Endothelial cell of umbilical vein (primary cell): Measurements from ENCODE around the gene NCOA3. TPM values are rescaled to one million over a fixed set of nuclear protein-coding genes. Genes with fewer than 3 reads are reported as not detected.
A peak's percentile ranks its signal among the peaks of the same experiment; 100 is the strongest.

ENCODE experiments used
- BruUV-seq: library from RNA; stranded (reverse); fragments of 400-500 nt; replicated peaks from 2 replicates; lab custom pipeline; 2021; lab: Mats Ljungman, UMichigan
- CTCF ChIA-PET: fragments of 300-600, 350-600 bp; sonication (Branson Sonifier 250); formaldehyde crosslinking; loops from one replicate; lab custom pipeline; 2021; ENCODE audit warnings: antibody characterized with exemption, inconsistent platforms; lab: Charles Lee
- POLR2A ChIA-PET: fragments of 300-600, 350-600 bp; sonication (Branson Sonifier 250); formaldehyde crosslinking; loops from one replicate; lab custom pipeline; 2021; ENCODE audit warnings: antibody characterized with exemption, inconsistent platforms; lab: Charles Lee
- DNase-seq: peaks from one replicate; pipeline ENCODE4 v3.0.0-alpha.2; 2011; ENCODE audit warnings: low read depth, low spot score
- FAIRE-seq: peaks from 2 replicates; lab custom pipeline; 2011; peaks lifted over from hg19 to GRCh38; lab: Jason Lieb, UNC
- H2AFZ ChIP-seq: 2 replicates; pipeline ENCODE4 v1.6.0; 2012; ENCODE audit warnings: low read depth, low read length, control low read depth, inconsistent platforms
- H3K27ac ChIP-seq: 2 replicates; pipeline ENCODE4 v1.5.1; 2011; ENCODE audit warnings: low read depth, mild to moderate bottlenecking, control low read depth, low read length, moderate library complexity; ENCODE audit not compliant: insufficient read depth
- H3K27me3 ChIP-seq, 2 experiments: 2 replicates each; pipeline versions ENCODE4 v1.6.0 to v1.6.1; 2011; ENCODE audit warnings: low read length in 2 of 2, mixed read lengths in 1 of 2; ENCODE audit not compliant: control insufficient read depth in 2 of 2, insufficient read depth in 2 of 2
- H3K36me3 ChIP-seq, 2 experiments: 2 replicates in 1 of 2; 3 replicates in 1 of 2; pipeline ENCODE4 v1.5.1; 2011; ENCODE audit warnings: low read length in 2 of 2, mild to moderate bottlenecking in 1 of 2, moderate library complexity in 1 of 2; ENCODE audit not compliant: control insufficient read depth in 2 of 2, insufficient read depth in 2 of 2; ENCODE audit errors: extremely low read depth in 1 of 2
- H3K4me1 ChIP-seq: 3 replicates; pipeline ENCODE4 v1.5.1; 2011; ENCODE audit warnings: mild to moderate bottlenecking, low read length; ENCODE audit not compliant: control insufficient read depth, insufficient read depth; ENCODE audit errors: extremely low read depth
- H3K4me2 ChIP-seq: 2 replicates; pipeline ENCODE4 v1.6.1; 2011; ENCODE audit warnings: low read length, control low read depth, mixed read lengths; ENCODE audit not compliant: insufficient read depth
- H3K4me3 ChIP-seq, 3 experiments: fragments of 200-600 bp in 1 of 3; sonication (generic), shearing (Covaris generic) in 1 of 3; replicated peaks in 1 of 3; 2 replicates each; pipeline ENCODE4 v1.5.1; 2011 to 2016; ENCODE audit warnings: control low read depth in 3 of 3, low read length in 3 of 3, mild to moderate bottlenecking in 2 of 3, inconsistent platforms in 1 of 3, low read depth in 1 of 3, moderate library complexity in 1 of 3; ENCODE audit not compliant: insufficient read depth in 1 of 3
- H3K79me2 ChIP-seq: 2 replicates; pipeline ENCODE4 v1.6.0; 2012; ENCODE audit warnings: low read length, inconsistent platforms; ENCODE audit not compliant: control insufficient read depth, insufficient read depth
- H3K9ac ChIP-seq: replicated peaks from 2 replicates; pipeline ENCODE3; 2011; ENCODE audit warnings: low read length, control low read depth; ENCODE audit not compliant: insufficient read depth; ENCODE audit errors: extremely low read depth
- H3K9me1 ChIP-seq: replicated peaks from 3 replicates; pipeline ENCODE4 v1.6.0; 2011; ENCODE audit warnings: mild to moderate bottlenecking, low read length; ENCODE audit not compliant: control insufficient read depth, insufficient read depth; ENCODE audit errors: extremely low read depth
- H3K9me3 ChIP-seq: replicated peaks from 2 replicates; pipeline ENCODE4 v1.5.1; 2012; ENCODE audit warnings: low read length, inconsistent platforms; ENCODE audit not compliant: control insufficient read depth, insufficient read depth
- H4K20me1 ChIP-seq: replicated peaks from 2 replicates; pipeline ENCODE3; 2011; ENCODE audit warnings: mild to moderate bottlenecking, low read length; ENCODE audit not compliant: control insufficient read depth, insufficient read depth; ENCODE audit errors: extremely low read depth
- CTCF ChIP-seq, 2 donors: IDR thresholded peaks; 1 replicate in 1 of 2; 2 replicates in 1 of 2; pipeline ENCODE4 v1.5.1; 2011; ENCODE audit warnings: low read length in 2 of 2, mild to moderate bottlenecking in 2 of 2, moderate library complexity in 2 of 2, control low read depth in 1 of 2, inconsistent platforms in 1 of 2, low read depth in 1 of 2; ENCODE audit not compliant: insufficient read depth in 1 of 2; ENCODE audit errors: extremely low read depth in 1 of 2
- EZH2 ChIP-seq: IDR thresholded peaks from 2 replicates; pipeline ENCODE4 v1.6.1; 2012; ENCODE audit warnings: borderline replicate concordance, low read depth, mild to moderate bottlenecking, moderate library complexity, low read length, inconsistent platforms; ENCODE audit not compliant: severe bottlenecking
- FOS ChIP-seq: IDR thresholded peaks from 2 replicates; pipeline ENCODE4 v1.6.1; 2011; ENCODE audit warnings: mild to moderate bottlenecking, low read length, moderate library complexity, borderline replicate concordance; ENCODE audit not compliant: insufficient read depth
- GATA2 ChIP-seq: IDR thresholded peaks from 2 replicates; pipeline ENCODE4 v1.7.0; 2011; ENCODE audit warnings: low read depth, mild to moderate bottlenecking, moderate library complexity, mixed read lengths, low read length; ENCODE audit not compliant: insufficient read length, insufficient read depth
- JUN ChIP-seq: IDR thresholded peaks from 2 replicates; pipeline ENCODE4 v1.6.1; 2011; ENCODE audit warnings: borderline replicate concordance, low read depth; ENCODE audit not compliant: insufficient read length, insufficient read depth
- MAX ChIP-seq: IDR thresholded peaks from 2 replicates; pipeline ENCODE4 v1.6.1; 2011; ENCODE audit not compliant: insufficient read depth, insufficient read length
- MYC ChIP-seq: IDR thresholded peaks from one replicate; pipeline ENCODE4 v1.6.1; 2011; ENCODE audit warnings: mild to moderate bottlenecking, low read depth, low read length
- POLR2A ChIP-seq: IDR thresholded peaks from 2 replicates; pipeline ENCODE4 v1.6.1; 2012; ENCODE audit warnings: low read depth, mild to moderate bottlenecking, control low read depth, low read length
- POLR2AphosphoS5 ChIP-seq: IDR thresholded peaks from 2 replicates; pipeline ENCODE4 v1.6.1; 2012; ENCODE audit warnings: low read depth, mild to moderate bottlenecking, control low read depth, low read length, moderate library complexity; ENCODE audit not compliant: insufficient read depth
- dilution Hi-C: fragments of 300-500 bp; cut with MboI; formaldehyde crosslinking; loops from one replicate; pipeline ENCODE4 v1.15.0; 2019; ENCODE audit warnings: low sequenced_read_pairs; ENCODE audit not compliant: extremely low pct_ligation_motif_present
- intact Hi-C: fragments of 100-400 bp; cut with micrococcal nuclease; formaldehyde crosslinking; loops from one replicate; pipeline ENCODE4 v1.10.0; 2022
- polyA plus RNA-seq, 4 experiments: library from polyadenylated mRNA; depleted of rRNA in 3 of 4; stranded (reverse) in 3 of 4; unstranded in 1 of 4; fragments of >200 nt; gene quantifications; 2 replicates each; pipeline versions ENCODE4 v1.2.1 to v1.2.3, GENCODE V29; 2011 to 2012; ENCODE audit warnings: missing spikeins in 1 of 4
- total RNA-seq: library from RNA; stranded (reverse); gene quantifications from 2 replicates; pipeline ENCODE4 v1.2.3, GENCODE V29; 2021

Gene NCOA3
- total and polyA plus RNA-seq, 2 donors (not counting 3 experiments of a cell fraction or from before 2014, with no cell fraction given): 12.0 to 35.6 TPM

GRCh38 chr20:47612670-47613069, 111.0 kb downstream of the NCOA3 start:
- no peak overlapping the region for H3K27ac ChIP-seq
- H2AFZ ChIP-seq: no peak overlapping the region
- H4K20me1 ChIP-seq: no peaks in the 10 kb centered on the region
- dilution Hi-C loops (no loop called here), intact Hi-C loops (no loop called here)
- no peak overlapping the region for H3K4me2 ChIP-seq
- BruUV-seq: no TSS peak
- ChIA-PET CTCF (interaction anchor here (1.0 to 5.8 kb wide), 5 partner anchors 8 to 110 kb away, joined by 3 to 46 read pairs (median 3); no protein-coding TSS in a partner anchor), POLR2A (no interaction called here)
- no peaks in the 10 kb centered on the region for H3K36me3 ChIP-seq
- H3K9me1 ChIP-seq: no peaks in the 10 kb centered on the region
- TF ChIP-seq JUN: no peak
- no peak for TF ChIP-seq FOS
- no peak for TF ChIP-seq POLR2A
- no peak for TF ChIP-seq EZH2
- TF ChIP-seq POLR2AphosphoS5: no peak
- TF ChIP-seq MYC: no peak
- TF ChIP-seq GATA2: no peak
- TF ChIP-seq CTCF (IDR thresholded peaks at IDR 0.05; ENCODE audit: extremely low read depth in 1 of 2, insufficient read depth in 1 of 2, low read depth in 1 of 2, low read length in 2 of 2): no peak
- no peak for TF ChIP-seq MAX
- peaks cover 17% of the 10 kb centered on the region for H3K4me1 ChIP-seq
- H3K27me3 ChIP-seq: no peaks in the 10 kb centered on the region
- DNase-seq (peak; percentile 9), FAIRE-seq (no peak)
- peaks cover 24% of the 10 kb centered on the region for H3K79me2 ChIP-seq
- no peaks in the 10 kb centered on the region for H3K9me3 ChIP-seq
- no peak overlapping the region for H3K9ac ChIP-seq
- no peak overlapping the region for H3K4me3 ChIP-seq
